HCT116 (cell line): ENCODE data around the gene VSTM2L. TPM values are rescaled to one million over a fixed set of nuclear protein-coding genes. Genes with fewer than 3 reads are reported as not detected.

Source experiments
- ATAC-seq: fragments of 200-7000 bp; cut with Tn5 transposase; 2 replicates; pipeline ENCODE4 v1.9.1; 2020; ENCODE audit warnings: mild to moderate bottlenecking, moderate library complexity
- BruUV-seq: library from RNA; stranded (reverse); fragments of 400-500 nt; replicated peaks from 2 replicates; lab custom pipeline; 2021; lab: Mats Ljungman, UMichigan
- CTCF ChIA-PET: fragments of 300-600 bp; sonication (Branson Sonifier 250); formaldehyde crosslinking; loops from one replicate; lab custom pipeline; 2021; ENCODE audit warnings: antibody characterized with exemption; lab: Charles Lee
- POLR2A ChIA-PET: fragments of 300-600, 350-600 bp; sonication (Branson Sonifier 250); formaldehyde crosslinking; loops from one replicate; lab custom pipeline; 2021; ENCODE audit warnings: antibody characterized with exemption; lab: Charles Lee
- RAD21 ChIA-PET, 2 experiments: fragments of 300-600 bp; sonication (Branson Sonifier 250); formaldehyde crosslinking; loops; one replicate each; lab custom pipeline; 2023; ENCODE audit warnings: low total read pairs in 2 of 2; ENCODE audit not compliant: uncharacterized antibody in 2 of 2, unreplicated experiment in 2 of 2, low non-redundant PET in 1 of 2; lab: Charles Lee
- DNase-seq: peaks from one replicate; pipeline ENCODE4 v3.0.0-alpha.2; 2010; ENCODE audit warnings: low read depth, low spot score
- H2AFZ ChIP-seq: fragments of 200-600 bp; shearing (Covaris generic), sonication (generic); 2 replicates; pipeline ENCODE4 v1.6.1; 2017; ENCODE audit warnings: low read depth, mixed run types, mixed read lengths, antibody characterized with exemption, low read length; ENCODE audit not compliant: poor library complexity, severe bottlenecking
- H3K27ac ChIP-seq: 2 replicates; pipeline ENCODE4 v1.5.1; 2012; ENCODE audit warnings: low read depth, low read length
- H3K27me3 ChIP-seq: fragments of 200-600 bp; sonication (generic); 2 replicates; pipeline ENCODE4 v1.6.1; 2016; ENCODE audit warnings: mixed run types, low read length, mixed read lengths; ENCODE audit not compliant: insufficient read depth
- H3K36me3 ChIP-seq, 2 experiments: fragments of 200-500 bp in 1 of 2; fragments of 200-600 bp in 1 of 2; sonication (Bioruptor generic) in 1 of 2; sonication (generic) in 1 of 2; 2 replicates each; pipeline versions ENCODE4 v1.5.1 to v1.6.1; 2014 to 2016; ENCODE audit warnings: low read length in 2 of 2, inconsistent platforms in 1 of 2, mixed read lengths in 1 of 2, mixed run types in 1 of 2; ENCODE audit not compliant: insufficient read depth in 2 of 2, control insufficient read depth in 1 of 2
- H3K4me1 ChIP-seq, 2 experiments: fragments of 200-600 bp in 1 of 2; sonication (generic) in 1 of 2; 2 replicates each; pipeline versions ENCODE4 v1.5.1 to v1.6.1; 2012 to 2017; ENCODE audit warnings: low read length in 2 of 2, inconsistent platforms in 1 of 2, mild to moderate bottlenecking in 1 of 2, mixed read lengths in 1 of 2, mixed run types in 1 of 2, moderate library complexity in 1 of 2; ENCODE audit not compliant: insufficient read depth in 2 of 2, control insufficient read depth in 1 of 2
- H3K4me2 ChIP-seq: fragments of 200-600 bp; sonication (generic); 2 replicates; pipeline ENCODE4 v1.6.1; 2017; ENCODE audit warnings: mixed run types, low read length, mixed read lengths
- H3K4me3 ChIP-seq, 2 experiments: fragments of 200-600 bp in 1 of 2; sonication (generic) in 1 of 2; replicated peaks in 1 of 2; 2 replicates each; pipeline ENCODE4 v1.5.1; 2011 to 2016; ENCODE audit warnings: low read length in 2 of 2, control low read depth in 1 of 2, low read depth in 1 of 2, mild to moderate bottlenecking in 1 of 2, mixed read lengths in 1 of 2, mixed run types in 1 of 2
- H3K79me2 ChIP-seq: fragments of 200-600 bp; sonication (generic); 2 replicates; pipeline ENCODE4 v1.6.1; 2017; ENCODE audit warnings: mild to moderate bottlenecking, mixed run types, low read length, moderate library complexity, mixed read lengths; ENCODE audit not compliant: insufficient read depth
- H3K9ac ChIP-seq: fragments of 200-600 bp; sonication (generic); 2 replicates; pipeline ENCODE4 v1.6.1; 2016; ENCODE audit warnings: low read length, mixed read lengths
- H3K9me2 ChIP-seq: fragments of 200-600 bp; sonication (generic), shearing (Covaris generic); 2 replicates; pipeline ENCODE4 v1.6.1; 2017; ENCODE audit warnings: mixed run types, mild to moderate bottlenecking, moderate library complexity; ENCODE audit not compliant: insufficient read depth
- H3K9me3 ChIP-seq, 2 experiments: fragments of 200-500 bp in 1 of 2; fragments of 200-600 bp in 1 of 2; sonication (Bioruptor generic) in 1 of 2; sonication (generic) in 1 of 2; 2 replicates each; pipeline ENCODE4 v1.6.1; 2014 to 2017; ENCODE audit warnings: low read length in 2 of 2, mixed read lengths in 2 of 2, inconsistent platforms in 1 of 2, low read depth in 1 of 2, mild to moderate bottlenecking in 1 of 2, mixed run types in 1 of 2, moderate library complexity in 1 of 2; ENCODE audit not compliant: control insufficient read depth in 1 of 2, insufficient read depth in 1 of 2
- H4K20me1 ChIP-seq: fragments of 200-600 bp; sonication (generic), shearing (Covaris generic); 2 replicates; pipeline ENCODE4 v1.6.1; 2017; ENCODE audit warnings: mixed run types, mild to moderate bottlenecking, moderate library complexity; ENCODE audit not compliant: insufficient read depth
- ATF3 ChIP-seq: IDR thresholded peaks from 2 replicates; pipeline ENCODE4 v1.6.1; 2012
- CBX3 ChIP-seq: IDR thresholded peaks from 2 replicates; pipeline ENCODE4 v1.6.1; 2012; ENCODE audit warnings: low read depth
- EGR1 ChIP-seq: IDR thresholded peaks from 2 replicates; pipeline ENCODE4 v1.6.1; 2012; ENCODE audit warnings: low read depth
- ELF1 ChIP-seq: IDR thresholded peaks from 2 replicates; pipeline ENCODE4 v1.6.1; 2012; ENCODE audit warnings: low read depth, borderline replicate concordance
- EZH2phosphoT487 ChIP-seq: fragments of 200-600 bp; IDR thresholded peaks from 2 replicates; pipeline ENCODE4 v1.6.1; 2018; ENCODE audit warnings: antibody characterized with exemption, borderline replicate concordance
- FOSL1 ChIP-seq: IDR thresholded peaks from 2 replicates; pipeline ENCODE4 v1.6.1; 2012; ENCODE audit warnings: low read depth
- JUND ChIP-seq: IDR thresholded peaks from 2 replicates; pipeline ENCODE4 v1.6.1; 2012
- MAX ChIP-seq: IDR thresholded peaks from 2 replicates; pipeline ENCODE4 v1.6.1; 2012
- POLR2A ChIP-seq: IDR thresholded peaks from 2 replicates; pipeline ENCODE4 v1.7.0; 2011; ENCODE audit warnings: borderline replicate concordance; ENCODE audit not compliant: insufficient read depth, insufficient read length; ENCODE audit errors: extremely low read depth
- POLR2AphosphoS5 ChIP-seq: IDR thresholded peaks from 2 replicates; pipeline ENCODE4 v1.6.1; 2011; ENCODE audit warnings: mild to moderate bottlenecking, low read depth, low read length, moderate library complexity
- RAD21 ChIP-seq: IDR thresholded peaks from 2 replicates; pipeline ENCODE4 v1.6.1; 2012; ENCODE audit warnings: low read depth, mild to moderate bottlenecking
- REST ChIP-seq: IDR thresholded peaks from 2 replicates; pipeline ENCODE4 v1.6.1; 2012; ENCODE audit warnings: low read depth
- SP1 ChIP-seq: IDR thresholded peaks from 2 replicates; pipeline ENCODE4 v1.6.1; 2012; ENCODE audit warnings: low read depth
- SRF ChIP-seq: IDR thresholded peaks from 2 replicates; pipeline ENCODE4 v1.6.1; 2012; ENCODE audit warnings: low read depth
- TCF7L2 ChIP-seq: IDR thresholded peaks from 2 replicates; pipeline ENCODE4 v1.7.0; 2011; ENCODE audit warnings: borderline replicate concordance, inconsistent platforms; ENCODE audit not compliant: insufficient read depth, insufficient read length; ENCODE audit errors: extremely low read depth
- YY1 ChIP-seq: IDR thresholded peaks from 2 replicates; pipeline ENCODE4 v1.6.1; 2011; ENCODE audit warnings: low read length, low read depth, moderate library complexity, mild to moderate bottlenecking; ENCODE audit not compliant: insufficient replicate concordance; ENCODE audit errors: extremely low read depth
- ZBTB33 ChIP-seq: IDR thresholded peaks from 2 replicates; pipeline ENCODE4 v1.6.1; 2011; ENCODE audit warnings: mild to moderate bottlenecking, low read length, moderate library complexity; ENCODE audit not compliant: insufficient replicate concordance; ENCODE audit errors: extremely low read depth
- ZNF274 ChIP-seq: fragments of 200-500 bp; sonication (Bioruptor generic); IDR thresholded peaks from 2 replicates; pipeline ENCODE4 v1.6.1; 2014; ENCODE audit warnings: mild to moderate bottlenecking, low read depth, low read length, inconsistent platforms
- intact Hi-C: fragments of 100-400 bp; cut with micrococcal nuclease; formaldehyde crosslinking; loops from 2 replicates; pipeline ENCODE4 v1.10.0; 2022
- total RNA-seq: library from RNA; stranded (reverse); gene quantifications from one replicate; pipeline ENCODE4 v1.2.1, GENCODE V29; 2021; ENCODE audit not compliant: unreplicated experiment
- TF ChIP-seq, protein P1 (sequence below), 3 experiments: fragments of 200-600 bp in 1 of 3; sonication (generic) in 1 of 3; IDR thresholded peaks in 2 of 3; conservative IDR thresholded peaks in 1 of 3; 2 replicates each; pipeline ENCODE4 v1.5.1; 2012 to 2017; ENCODE audit warnings: low read depth in 2 of 3, low read length in 2 of 3, antibody characterized with exemption in 1 of 3, borderline replicate concordance in 1 of 3, control low read depth in 1 of 3, mild to moderate bottlenecking in 1 of 3, mixed read lengths in 1 of 3, mixed run types in 1 of 3, moderate library complexity in 1 of 3; ENCODE audit not compliant: insufficient read depth in 1 of 3

The VSTM2L gene
- total RNA-seq, 1 experiment from 2014 or later = 0.69 TPM

DNA sequence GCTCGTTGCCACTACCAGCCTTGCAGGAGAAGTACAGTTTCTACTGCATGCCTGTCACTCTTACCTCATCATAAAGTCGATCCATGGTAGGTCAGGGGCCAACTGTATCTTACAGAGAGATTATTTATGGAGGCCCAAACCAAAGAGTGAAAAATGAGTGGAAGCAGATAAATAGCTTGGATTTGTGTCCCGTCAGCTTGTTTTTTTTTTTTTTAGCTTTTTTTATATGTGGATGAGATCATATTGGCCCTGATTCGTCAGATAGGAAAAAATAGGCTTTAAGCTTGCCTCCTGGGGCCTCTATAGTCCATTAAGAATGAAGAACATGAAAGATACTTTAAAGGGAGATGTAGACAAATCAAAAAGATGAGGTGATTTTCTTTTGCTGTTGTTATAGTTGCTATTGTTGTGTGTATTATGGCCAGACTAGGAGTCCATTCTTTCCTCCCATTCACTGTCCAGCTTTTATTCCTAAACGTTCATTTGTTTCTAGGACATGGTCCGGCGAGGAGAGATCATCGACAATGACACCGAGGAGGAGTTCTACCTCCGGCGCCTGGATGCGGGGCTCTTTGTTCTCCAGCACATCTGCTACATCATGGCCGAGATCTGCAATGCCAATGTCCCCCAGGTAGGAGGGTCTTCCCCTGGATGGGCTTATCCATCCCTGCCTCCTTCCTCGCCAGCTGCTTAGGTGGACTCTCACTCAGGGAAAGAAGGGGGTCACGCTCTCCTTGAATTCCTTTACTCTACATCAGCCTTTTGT is 43.3 kb upstream of the VSTM2L start:
- H3K9me3 ChIP-seq = no peaks in the 10 kb centered on the region
- H2AFZ ChIP-seq = no peak overlapping the region
- no peaks in the 10 kb centered on the region for H3K4me1 ChIP-seq
- no peak overlapping the region for H3K9ac ChIP-seq
- TF ChIP-seq ATF3 = no peak
- no peak for TF ChIP-seq SP1
- no peak for TF ChIP-seq ZNF274
- TF ChIP-seq EGR1 = no peak
- no peak for TF ChIP-seq CBX3
- no peak for TF ChIP-seq REST
- no peak for TF ChIP-seq TCF7L2
- no peak for TF ChIP-seq ELF1
- no peak for TF ChIP-seq EZH2phosphoT487
- no peak for TF ChIP-seq JUND
- TF ChIP-seq RAD21 = no peak
- TF ChIP-seq POLR2A = no peak
- TF ChIP-seq, protein P1, sequence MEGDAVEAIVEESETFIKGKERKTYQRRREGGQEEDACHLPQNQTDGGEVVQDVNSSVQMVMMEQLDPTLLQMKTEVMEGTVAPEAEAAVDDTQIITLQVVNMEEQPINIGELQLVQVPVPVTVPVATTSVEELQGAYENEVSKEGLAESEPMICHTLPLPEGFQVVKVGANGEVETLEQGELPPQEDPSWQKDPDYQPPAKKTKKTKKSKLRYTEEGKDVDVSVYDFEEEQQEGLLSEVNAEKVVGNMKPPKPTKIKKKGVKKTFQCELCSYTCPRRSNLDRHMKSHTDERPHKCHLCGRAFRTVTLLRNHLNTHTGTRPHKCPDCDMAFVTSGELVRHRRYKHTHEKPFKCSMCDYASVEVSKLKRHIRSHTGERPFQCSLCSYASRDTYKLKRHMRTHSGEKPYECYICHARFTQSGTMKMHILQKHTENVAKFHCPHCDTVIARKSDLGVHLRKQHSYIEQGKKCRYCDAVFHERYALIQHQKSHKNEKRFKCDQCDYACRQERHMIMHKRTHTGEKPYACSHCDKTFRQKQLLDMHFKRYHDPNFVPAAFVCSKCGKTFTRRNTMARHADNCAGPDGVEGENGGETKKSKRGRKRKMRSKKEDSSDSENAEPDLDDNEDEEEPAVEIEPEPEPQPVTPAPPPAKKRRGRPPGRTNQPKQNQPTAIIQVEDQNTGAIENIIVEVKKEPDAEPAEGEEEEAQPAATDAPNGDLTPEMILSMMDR (IDR thresholded peaks at IDR 0.05 in 2 of 3, conservative IDR thresholded peaks at IDR 0.05 in 1 of 3; ENCODE audit: borderline replicate concordance in 1 of 3, insufficient read depth in 1 of 3, low read depth in 2 of 3, low read length in 2 of 3) = no peak
- TF ChIP-seq YY1 = no peak
- TF ChIP-seq MAX = no peak
- TF ChIP-seq ZBTB33 = no peak
- no peak for TF ChIP-seq FOSL1
- no peak for TF ChIP-seq POLR2AphosphoS5
- no peak for TF ChIP-seq SRF
- TF ChIP-seq, all 23 proteins: peak for 0
- H3K36me3 ChIP-seq = no peaks in the 10 kb centered on the region; a peak in 2 of 4 replicates
- no peak for ATAC-seq
- no peak for DNase-seq
- no peak overlapping the region for H3K4me2 ChIP-seq
- no peaks in the 10 kb centered on the region for H3K27me3 ChIP-seq
- intact Hi-C loops = no loop called here
- no peaks in the 10 kb centered on the region for H3K9me2 ChIP-seq
- no peak overlapping the region for H3K4me3 ChIP-seq
- CTCF ChIA-PET = no interaction called here
- H4K20me1 ChIP-seq = no peaks in the 10 kb centered on the region
- RAD21 ChIA-PET = no interaction called here
- H3K27ac ChIP-seq = no peak overlapping the region
- BruUV-seq = no TSS peak
- no peaks in the 10 kb centered on the region for H3K79me2 ChIP-seq
- POLR2A ChIA-PET = no interaction called here
